ENCODE results near the gene MBTPS1.
A peak's percentile ranks its signal among the peaks of the same experiment; 100 is the strongest.

The MBTPS1 gene

DNA sequence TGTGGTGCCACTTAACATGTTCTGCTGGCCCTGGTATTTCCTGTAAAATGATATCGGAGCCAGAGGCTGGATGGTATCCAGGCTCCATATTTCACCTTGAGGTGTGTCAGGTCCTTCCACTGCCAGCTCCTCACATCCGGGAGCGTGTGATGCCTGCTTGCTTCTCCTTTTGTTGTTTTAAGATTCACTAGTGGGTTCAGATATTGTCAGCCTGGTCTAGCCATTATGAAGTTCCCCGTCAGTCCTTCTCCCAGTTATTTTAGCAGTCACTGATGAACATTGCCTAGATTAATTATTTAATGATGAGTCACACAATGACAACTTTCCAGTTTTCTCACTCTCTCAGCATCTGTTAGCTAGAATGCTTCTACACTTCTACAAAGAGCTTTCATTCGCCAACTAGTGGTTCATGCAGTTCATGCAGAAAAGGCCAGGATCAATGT, 39.6 kb upstream of the MBTPS1 start:
- TF ChIP-seq, protein P1, sequence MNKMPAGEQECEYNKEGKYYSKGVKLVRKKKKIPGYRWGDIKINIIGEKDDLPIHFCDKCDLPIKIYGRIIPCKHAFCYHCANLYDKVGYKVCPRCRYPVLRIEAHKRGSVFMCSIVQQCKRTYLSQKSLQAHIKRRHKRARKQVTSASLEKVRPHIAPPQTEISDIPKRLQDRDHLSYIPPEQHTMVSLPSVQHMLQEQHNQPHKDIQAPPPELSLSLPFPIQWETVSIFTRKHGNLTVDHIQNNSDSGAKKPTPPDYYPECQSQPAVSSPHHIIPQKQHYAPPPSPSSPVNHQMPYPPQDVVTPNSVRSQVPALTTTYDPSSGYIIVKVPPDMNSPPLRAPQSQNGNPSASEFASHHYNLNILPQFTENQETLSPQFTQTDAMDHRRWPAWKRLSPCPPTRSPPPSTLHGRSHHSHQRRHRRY (tag by site-specific recombination; IDR thresholded peaks at IDR 0.05), result no peak
- TF ChIP-seq ZSCAN16 (tag by site-specific recombination; IDR thresholded peaks at IDR 0.05), result no peak
- 0 out of 2 replicates have a peak, but pooled peaks have one; percentile 19 for TF ChIP-seq ZNF10 (tag by site-specific recombination; IDR thresholded peaks at IDR 0.05)
- no peak for TF ChIP-seq ZNF311 (tag by site-specific recombination; IDR thresholded peaks at IDR 0.05; ENCODE audit: borderline replicate concordance)
- TF ChIP-seq, protein P2, sequence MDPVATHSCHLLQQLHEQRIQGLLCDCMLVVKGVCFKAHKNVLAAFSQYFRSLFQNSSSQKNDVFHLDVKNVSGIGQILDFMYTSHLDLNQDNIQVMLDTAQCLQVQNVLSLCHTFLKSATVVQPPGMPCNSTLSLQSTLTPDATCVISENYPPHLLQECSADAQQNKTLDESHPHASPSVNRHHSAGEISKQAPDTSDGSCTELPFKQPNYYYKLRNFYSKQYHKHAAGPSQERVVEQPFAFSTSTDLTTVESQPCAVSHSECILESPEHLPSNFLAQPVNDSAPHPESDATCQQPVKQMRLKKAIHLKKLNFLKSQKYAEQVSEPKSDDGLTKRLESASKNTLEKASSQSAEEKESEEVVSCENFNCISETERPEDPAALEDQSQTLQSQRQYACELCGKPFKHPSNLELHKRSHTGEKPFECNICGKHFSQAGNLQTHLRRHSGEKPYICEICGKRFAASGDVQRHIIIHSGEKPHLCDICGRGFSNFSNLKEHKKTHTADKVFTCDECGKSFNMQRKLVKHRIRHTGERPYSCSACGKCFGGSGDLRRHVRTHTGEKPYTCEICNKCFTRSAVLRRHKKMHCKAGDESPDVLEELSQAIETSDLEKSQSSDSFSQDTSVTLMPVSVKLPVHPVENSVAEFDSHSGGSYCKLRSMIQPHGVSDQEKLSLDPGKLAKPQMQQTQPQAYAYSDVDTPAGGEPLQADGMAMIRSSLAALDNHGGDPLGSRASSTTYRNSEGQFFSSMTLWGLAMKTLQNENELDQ (tag by site-specific recombination; IDR thresholded peaks at IDR 0.05; ENCODE audit: low read depth), result no peak
- TF ChIP-seq ZFHX2 (tag by site-specific recombination; conservative IDR thresholded peaks at IDR 0.05), result no peak
- no peak for TF ChIP-seq ZNF555 (tag by site-specific recombination; conservative IDR thresholded peaks at IDR 0.05)
- peak; percentile 77 for TF ChIP-seq PRDM1 (tag by site-specific recombination; IDR thresholded peaks at IDR 0.05)
- TF ChIP-seq, protein P3, sequence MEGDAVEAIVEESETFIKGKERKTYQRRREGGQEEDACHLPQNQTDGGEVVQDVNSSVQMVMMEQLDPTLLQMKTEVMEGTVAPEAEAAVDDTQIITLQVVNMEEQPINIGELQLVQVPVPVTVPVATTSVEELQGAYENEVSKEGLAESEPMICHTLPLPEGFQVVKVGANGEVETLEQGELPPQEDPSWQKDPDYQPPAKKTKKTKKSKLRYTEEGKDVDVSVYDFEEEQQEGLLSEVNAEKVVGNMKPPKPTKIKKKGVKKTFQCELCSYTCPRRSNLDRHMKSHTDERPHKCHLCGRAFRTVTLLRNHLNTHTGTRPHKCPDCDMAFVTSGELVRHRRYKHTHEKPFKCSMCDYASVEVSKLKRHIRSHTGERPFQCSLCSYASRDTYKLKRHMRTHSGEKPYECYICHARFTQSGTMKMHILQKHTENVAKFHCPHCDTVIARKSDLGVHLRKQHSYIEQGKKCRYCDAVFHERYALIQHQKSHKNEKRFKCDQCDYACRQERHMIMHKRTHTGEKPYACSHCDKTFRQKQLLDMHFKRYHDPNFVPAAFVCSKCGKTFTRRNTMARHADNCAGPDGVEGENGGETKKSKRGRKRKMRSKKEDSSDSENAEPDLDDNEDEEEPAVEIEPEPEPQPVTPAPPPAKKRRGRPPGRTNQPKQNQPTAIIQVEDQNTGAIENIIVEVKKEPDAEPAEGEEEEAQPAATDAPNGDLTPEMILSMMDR (tag by site-specific recombination; IDR thresholded peaks at IDR 0.05), result no peak
- TF ChIP-seq ZNF510 (tag by site-specific recombination; IDR thresholded peaks at IDR 0.05; ENCODE audit: insufficient replicate concordance), result no peak
- TF ChIP-seq, protein P4, sequence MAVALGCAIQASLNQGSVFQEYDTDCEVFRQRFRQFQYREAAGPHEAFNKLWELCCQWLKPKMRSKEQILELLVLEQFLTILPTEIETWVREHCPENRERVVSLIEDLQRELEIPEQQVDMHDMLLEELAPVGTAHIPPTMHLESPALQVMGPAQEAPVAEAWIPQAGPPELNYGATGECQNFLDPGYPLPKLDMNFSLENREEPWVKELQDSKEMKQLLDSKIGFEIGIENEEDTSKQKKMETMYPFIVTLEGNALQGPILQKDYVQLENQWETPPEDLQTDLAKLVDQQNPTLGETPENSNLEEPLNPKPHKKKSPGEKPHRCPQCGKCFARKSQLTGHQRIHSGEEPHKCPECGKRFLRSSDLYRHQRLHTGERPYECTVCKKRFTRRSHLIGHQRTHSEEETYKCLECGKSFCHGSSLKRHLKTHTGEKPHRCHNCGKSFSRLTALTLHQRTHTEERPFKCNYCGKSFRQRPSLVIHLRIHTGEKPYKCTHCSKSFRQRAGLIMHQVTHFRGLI (tag by site-specific recombination; IDR thresholded peaks at IDR 0.05), result no peak
- TF ChIP-seq ZBTB8A (tag by site-specific recombination; IDR thresholded peaks at IDR 0.05), result no peak
- no peak for TF ChIP-seq ZBTB17 (tag by site-specific recombination; IDR thresholded peaks at IDR 0.05)
- TF ChIP-seq, protein P5, sequence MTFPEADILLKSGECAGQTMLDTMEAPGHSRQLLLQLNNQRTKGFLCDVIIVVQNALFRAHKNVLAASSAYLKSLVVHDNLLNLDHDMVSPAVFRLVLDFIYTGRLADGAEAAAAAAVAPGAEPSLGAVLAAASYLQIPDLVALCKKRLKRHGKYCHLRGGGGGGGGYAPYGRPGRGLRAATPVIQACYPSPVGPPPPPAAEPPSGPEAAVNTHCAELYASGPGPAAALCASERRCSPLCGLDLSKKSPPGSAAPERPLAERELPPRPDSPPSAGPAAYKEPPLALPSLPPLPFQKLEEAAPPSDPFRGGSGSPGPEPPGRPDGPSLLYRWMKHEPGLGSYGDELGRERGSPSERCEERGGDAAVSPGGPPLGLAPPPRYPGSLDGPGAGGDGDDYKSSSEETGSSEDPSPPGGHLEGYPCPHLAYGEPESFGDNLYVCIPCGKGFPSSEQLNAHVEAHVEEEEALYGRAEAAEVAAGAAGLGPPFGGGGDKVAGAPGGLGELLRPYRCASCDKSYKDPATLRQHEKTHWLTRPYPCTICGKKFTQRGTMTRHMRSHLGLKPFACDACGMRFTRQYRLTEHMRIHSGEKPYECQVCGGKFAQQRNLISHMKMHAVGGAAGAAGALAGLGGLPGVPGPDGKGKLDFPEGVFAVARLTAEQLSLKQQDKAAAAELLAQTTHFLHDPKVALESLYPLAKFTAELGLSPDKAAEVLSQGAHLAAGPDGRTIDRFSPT (tag by site-specific recombination; IDR thresholded peaks at IDR 0.05), result no peak
- no peak for TF ChIP-seq ZNF560 (tag by site-specific recombination; IDR thresholded peaks at IDR 0.05; ENCODE audit: borderline replicate concordance)
- TF ChIP-seq ZSCAN23 (tag by site-specific recombination; IDR thresholded peaks at IDR 0.05), result no peak
- TF ChIP-seq ZNF302 (tag by site-specific recombination; IDR thresholded peaks at IDR 0.05; ENCODE audit: low read depth), result no peak
- no peaks in the 10 kb centered on the region for H3K36me3 ChIP-seq (ENCODE audit: control insufficient read depth in 2 of 2, insufficient read depth in 1 of 2, low read length in 2 of 2)
- no peak overlapping the region for H3K27ac ChIP-seq (ENCODE audit: extremely low read depth, low read depth, low read length)
- H3K9me3 ChIP-seq (ENCODE audit: control insufficient read depth, insufficient read depth, low read depth, low read length), result no peaks in the 10 kb centered on the region
- H3K4me3 ChIP-seq (ENCODE audit: low read depth, low read length), result no peak overlapping the region
- peaks cover 2% of the 10 kb centered on the region; the same call in 1 of the 2 replicates for H3K4me1 ChIP-seq (ENCODE audit: control insufficient read depth, insufficient read depth, low read length)
- POLR2A ChIA-PET, result interaction anchor here (0.6 to 0.7 kb wide), 2 partner anchors 22 to 119 kb away, joined by 3 read pairs; no protein-coding TSS in a partner anchor
- CTCF ChIA-PET, result interaction anchor here (0.7 to 1.2 kb wide), 5 partner anchors 13 to 169 kb away, joined by 3 to 5 read pairs (median 4); no protein-coding TSS in a partner anchor

Data from HEK293 (cell line).